Fibroblast of lung (primary cell): ENCODE results near the gene KRT2. TPM values are rescaled to one million over a fixed set of nuclear protein-coding genes. Genes with fewer than 3 reads are reported as not detected.
"Not testable (repeated sequence)": the region's sequence is repeated elsewhere in the genome, so short reads cannot be mapped to it uniquely, and the experiment has no call there.

ENCODE experiments used
- DNase-seq, 2 donors: peaks; one replicate each; pipeline versions ENCODE4 v3.0.0 to v3.0.0-alpha.2; 2010; ENCODE audit warnings: low read depth in 2 of 2
- H2AFZ ChIP-seq: 2 replicates; pipeline ENCODE4 v1.5.1; 2012; ENCODE audit warnings: low read length, control low read depth, inconsistent platforms
- H3K27ac ChIP-seq: 2 replicates; pipeline ENCODE4 v1.5.1; 2011; ENCODE audit warnings: low read length, control low read depth; ENCODE audit not compliant: insufficient read depth
- H3K27me3 ChIP-seq: 2 replicates; pipeline ENCODE4 v1.5.1; 2011; ENCODE audit warnings: mild to moderate bottlenecking, low read length; ENCODE audit not compliant: control insufficient read depth, insufficient read depth
- H3K36me3 ChIP-seq: 2 replicates; pipeline ENCODE4 v1.5.1; 2011; ENCODE audit warnings: low read length; ENCODE audit not compliant: control insufficient read depth, insufficient read depth
- H3K4me1 ChIP-seq: 2 replicates; pipeline ENCODE4 v1.5.1; 2011; ENCODE audit warnings: low read length; ENCODE audit not compliant: control insufficient read depth, insufficient read depth; ENCODE audit errors: extremely low read depth
- H3K4me2 ChIP-seq: 2 replicates; pipeline ENCODE4 v1.5.1; 2011; ENCODE audit warnings: low read length, control low read depth; ENCODE audit not compliant: insufficient read depth; ENCODE audit errors: extremely low read depth
- H3K4me3 ChIP-seq, 4 experiments: fragments of 200-600 bp in 1 of 4; sonication (generic) in 1 of 4; replicated peaks in 1 of 4; 2 replicates each; pipeline ENCODE4 v1.5.1; 2011 to 2016; ENCODE audit warnings: low read length in 4 of 4, low read depth in 3 of 4, mild to moderate bottlenecking in 3 of 4, control low read depth in 2 of 4, inconsistent platforms in 1 of 4, mixed read lengths in 1 of 4; ENCODE audit not compliant: insufficient read depth in 1 of 4; ENCODE audit errors: control extremely low read depth in 1 of 4
- H3K79me2 ChIP-seq: 2 replicates; pipeline ENCODE4 v1.5.1; 2012; ENCODE audit warnings: mild to moderate bottlenecking, low read length, inconsistent platforms; ENCODE audit not compliant: control insufficient read depth, insufficient read depth
- H3K9ac ChIP-seq: 2 replicates; pipeline ENCODE4 v1.5.1; 2011; ENCODE audit warnings: mild to moderate bottlenecking, low read length, control low read depth; ENCODE audit not compliant: insufficient read depth
- H3K9me3 ChIP-seq: 2 replicates; pipeline ENCODE4 v1.5.1; 2012; ENCODE audit warnings: low read depth, low read length; ENCODE audit not compliant: control insufficient read depth, insufficient read depth
- H4K20me1 ChIP-seq: 2 replicates; pipeline ENCODE4 v1.5.1; 2011; ENCODE audit warnings: low read length; ENCODE audit not compliant: control insufficient read depth, insufficient read depth; ENCODE audit errors: extremely low read depth
- CTCF ChIP-seq, 2 donors: IDR thresholded peaks in 1 of 2; conservative IDR thresholded peaks in 1 of 2; 1 replicate in 1 of 2; 2 replicates in 1 of 2; pipeline ENCODE4 v1.5.1; 2011 to 2012; ENCODE audit warnings: low read length in 2 of 2, control low read depth in 1 of 2, inconsistent platforms in 1 of 2, low read depth in 1 of 2, mild to moderate bottlenecking in 1 of 2
- EZH2 ChIP-seq: IDR thresholded peaks from 2 replicates; pipeline ENCODE4 v1.5.1; 2012; ENCODE audit warnings: low read length, control low read depth, mild to moderate bottlenecking; ENCODE audit errors: missing control alignments
- polyA plus RNA-seq, 2 donors: library from polyadenylated mRNA; depleted of rRNA in 1 of 2; stranded (reverse) in 1 of 2; unstranded in 1 of 2; fragments of >200 nt; gene quantifications; 2 replicates each; pipeline ENCODE4 v1.2.1, GENCODE V29; 2011 to 2012; ENCODE audit warnings: missing spikeins in 1 of 2
- total RNA-seq: library from RNA; depleted of rRNA; stranded (reverse); fragments of >200 nt; gene quantifications from 2 replicates; pipeline ENCODE4 v1.2.1, GENCODE V29; 2014

The KRT2 gene
- total and polyA plus RNA-seq, 2 donors (not counting 1 experiment from before 2014, with no cell fraction given), result not detected

DNA sequence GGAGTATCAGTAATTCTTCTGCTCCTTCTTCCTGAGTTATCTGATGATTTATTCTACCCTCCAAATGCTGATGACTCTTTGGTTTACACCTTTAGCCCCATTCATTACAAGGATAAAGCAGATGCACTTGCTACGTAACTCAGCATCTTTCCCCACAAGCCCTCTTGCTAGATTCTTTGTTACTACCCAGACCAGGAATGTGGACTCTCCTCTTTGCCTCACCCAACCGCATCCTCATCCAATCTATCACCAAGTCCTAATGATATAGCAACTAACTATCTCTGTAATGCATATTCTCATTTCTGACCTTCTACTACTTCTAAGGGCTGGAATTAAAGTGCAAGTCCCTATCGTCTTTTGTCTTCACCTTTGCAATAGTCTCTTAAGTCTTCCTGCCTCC, 18.9 kb upstream of the KRT2 start:
- no peak for DNase-seq
- Histone ChIP-seq H4K20me1 (no peaks in the 10 kb centered on the region), H3K4me1 (no peaks in the 10 kb centered on the region), H3K4me3 (no peak overlapping the region), H2AFZ (no peak overlapping the region), H3K4me2 (no peak overlapping the region), H3K27me3 (peaks cover 2% of the 10 kb centered on the region), H3K79me2 (no peaks in the 10 kb centered on the region), H3K27ac (no peak overlapping the region), H3K9me3 (no peaks in the 10 kb centered on the region), H3K9ac (no peak overlapping the region), H3K36me3 (no peaks in the 10 kb centered on the region)
- no peak for TF ChIP-seq CTCF (conservative IDR thresholded peaks at IDR 0.05 in 1 of 2, IDR thresholded peaks at IDR 0.05 in 1 of 2; ENCODE audit: low read depth in 1 of 2, low read length in 2 of 2)
- no peak for TF ChIP-seq EZH2

DNA sequence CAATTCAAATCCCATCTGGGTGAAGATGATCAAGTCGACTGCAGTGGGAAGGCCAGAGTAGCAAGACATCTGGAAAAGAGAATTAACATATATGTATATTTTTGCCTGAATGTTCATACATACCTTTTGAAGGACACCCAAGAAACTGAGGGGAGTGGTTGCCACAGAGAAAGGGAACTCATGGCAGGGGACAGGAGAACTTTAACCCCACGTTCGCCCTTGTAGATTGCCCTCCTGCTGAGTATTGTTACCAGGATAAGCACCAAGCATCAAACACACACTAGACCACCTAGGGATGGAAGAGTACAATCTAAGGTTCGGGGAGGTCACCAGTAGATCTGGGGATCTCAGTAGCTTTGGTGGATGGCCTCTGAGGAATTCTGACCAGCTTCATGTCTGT, 18.5 kb upstream of the KRT2 start:
- TF ChIP-seq CTCF (conservative IDR thresholded peaks at IDR 0.05 in 1 of 2, IDR thresholded peaks at IDR 0.05 in 1 of 2; ENCODE audit: low read depth in 1 of 2, low read length in 2 of 2), result no peak
- TF ChIP-seq EZH2, result no peak
- Histone ChIP-seq H2AFZ (no peak overlapping the region), H3K4me2 (no peak overlapping the region), H3K9ac (no peak overlapping the region), H3K27me3 (peaks cover 2% of the 10 kb centered on the region), H3K36me3 (no peaks in the 10 kb centered on the region), H3K4me3 (no peak overlapping the region), H3K27ac (no peak overlapping the region), H3K4me1 (no peaks in the 10 kb centered on the region), H3K79me2 (no peaks in the 10 kb centered on the region), H3K9me3 (no peaks in the 10 kb centered on the region), H4K20me1 (no peaks in the 10 kb centered on the region)
- no peak for DNase-seq

- not testable (repeated sequence) for H3K4me2 ChIP-seq, H3K9me3 ChIP-seq, DNase-seq, H3K27me3 ChIP-seq, H3K4me1 ChIP-seq, H3K9ac ChIP-seq, H2AFZ ChIP-seq, H4K20me1 ChIP-seq, H3K27ac ChIP-seq, H3K79me2 ChIP-seq, H3K36me3 ChIP-seq, H3K4me3 ChIP-seq
Observed at GRCh38 chr12:52669941-52670340, 17.9 kb upstream of the KRT2 start.

GRCh38 chr12:52669426-52669825, 17.4 kb upstream of the KRT2 start:
- no peak for TF ChIP-seq CTCF (conservative IDR thresholded peaks at IDR 0.05 in 1 of 2, IDR thresholded peaks at IDR 0.05 in 1 of 2; ENCODE audit: low read depth in 1 of 2, low read length in 2 of 2)
- no peak for TF ChIP-seq EZH2
- H2AFZ ChIP-seq, result no peak overlapping the region
- no peak for DNase-seq

More at GRCh38 chr12:52669426-52669825, 17.4 kb upstream of the KRT2 start:
- Histone ChIP-seq H3K4me2 (no peak overlapping the region), H3K9ac (no peak overlapping the region), H3K79me2 (no peaks in the 10 kb centered on the region), H3K27ac (no peak overlapping the region), H3K27me3 (peaks cover 2% of the 10 kb centered on the region), H4K20me1 (no peaks in the 10 kb centered on the region), H3K4me3 (no peak overlapping the region), H3K36me3 (no peaks in the 10 kb centered on the region), H3K9me3 (no peaks in the 10 kb centered on the region), H3K4me1 (no peaks in the 10 kb centered on the region)
